Spleen (tissue), 11 donors: Measurements from ENCODE around the gene TM9SF4. TPM values are rescaled to one million over a fixed set of nuclear protein-coding genes. Genes with fewer than 3 reads are reported as not detected.

Experiments used
- DNase-seq: peaks from one replicate; pipeline ENCODE4 v3.0.0-alpha.2; 2020
- H3K27ac ChIP-seq, 8 donors: fragments of 200-600 bp; sonication (generic) in 7 of 8; 1 replicate in 4 of 8; 2 replicates in 4 of 8; pipeline versions ENCODE4 v1.5.0 to v1.8.0; 2016 to 2021; ENCODE audit warnings: inconsistent platforms in 4 of 8, mild to moderate bottlenecking in 4 of 8, moderate library complexity in 1 of 8
- H3K27me3 ChIP-seq, 7 donors: fragments of 200-600 bp; sonication (generic) in 6 of 7; replicated peaks in 1 of 7; 1 replicate in 4 of 7; 2 replicates in 3 of 7; pipeline versions ENCODE4 v1.5.0 to v1.8.0; 2016 to 2021; ENCODE audit warnings: inconsistent platforms in 3 of 7, mild to moderate bottlenecking in 1 of 7
- H3K36me3 ChIP-seq, 6 donors: fragments of 200-600 bp; sonication (generic) in 5 of 6; 1 replicate in 4 of 6; 2 replicates in 2 of 6; pipeline versions ENCODE4 v1.5.0 to v1.8.0; 2016 to 2021; ENCODE audit warnings: inconsistent platforms in 2 of 6
- H3K4me1 ChIP-seq, 6 donors: fragments of 200-600 bp; sonication (generic) in 5 of 6; 1 replicate in 3 of 6; 2 replicates in 3 of 6; pipeline versions ENCODE4 v1.5.0 to v1.8.0; 2016 to 2021; ENCODE audit warnings: inconsistent platforms in 3 of 6
- H3K4me3 ChIP-seq, 8 donors: fragments of 200-600 bp; sonication (generic) in 7 of 8; 1 replicate in 4 of 8; 2 replicates in 4 of 8; pipeline versions ENCODE4 v1.5.0 to v1.8.0; 2016 to 2021; ENCODE audit warnings: inconsistent platforms in 4 of 8, mild to moderate bottlenecking in 4 of 8, moderate library complexity in 2 of 8
- H3K9me3 ChIP-seq, 8 donors: fragments of 200-600 bp; sonication (generic) in 7 of 8; 1 replicate in 4 of 8; 2 replicates in 4 of 8; pipeline versions ENCODE4 v1.5.0 to v1.8.0; 2016 to 2021; ENCODE audit warnings: inconsistent platforms in 4 of 8
- POLR2A ChIP-seq, 3 donors: fragments of 450-650 bp; IDR thresholded peaks; one replicate each; pipeline ENCODE4 v1.5.1; 2017; ENCODE audit warnings: antibody characterized with exemption in 3 of 3, mild to moderate bottlenecking in 1 of 3
- POLR2AphosphoS5 ChIP-seq, 3 donors: sonication (generic); formaldehyde crosslinking; IDR thresholded peaks; one replicate each; pipeline ENCODE4 v1.5.1; 2017; ENCODE audit warnings: antibody characterized with exemption in 3 of 3
- WGBS, 5 donors: extraction: QIAGEN DNeasy Blood & Tissue Kit in 3 of 5; methylation state at CpG; one replicate each; pipeline versions ENCODE4 v1.1.5 to v1.1.7; 2013 to 2018; 5-methylcytosine and 5-hydroxymethylcytosine counted together
- intact Hi-C: fragments of 100-400 bp; cut with DNase I; formaldehyde crosslinking; loops from one replicate; pipeline ENCODE4 v1.15.0; 2023; ENCODE audit warnings: low total_unique reads
- polyA plus RNA-seq, 3 donors: library from polyadenylated mRNA; stranded (reverse); fragments of 200-250 nt; gene quantifications; one replicate each; pipeline ENCODE4 v1.2.1, GENCODE V29; 2013
- total RNA-seq, 7 donors: library from RNA; depleted of rRNA in 3 of 7; stranded (reverse); fragments of >200 nt in 3 of 7; fragmentation: NEBNext Ultra II Directional in 4 of 7; extraction: Animal tissue kit (Norgen Biotek cat#: 25700) in 4 of 7; gene quantifications; one replicate each; pipeline versions ENCODE4 v1.1.0 to v1.2.1, GENCODE V29; 2016 to 2021
- TF ChIP-seq, protein P1 (sequence below), 11 experiments: fragments of 200-600 bp in 7 of 11; fragments of 450-650 bp in 4 of 11; sonication (generic) in 4 of 11; IDR thresholded peaks in 8 of 11; conservative IDR thresholded peaks in 3 of 11; 1 replicate in 7 of 11; 2 replicates in 4 of 11; pipeline versions ENCODE4 v1.4.0 to v1.8.0; 2016 to 2021; ENCODE audit warnings: antibody characterized with exemption in 11 of 11, inconsistent platforms in 4 of 11, mild to moderate bottlenecking in 1 of 11
- donor health status: healthy with polysubstance abuse.
- donor health status: DM: no; HTN: no; CAD: no; lungs with moderate emphysema.
- donor health status: DM: no; HTN: no; CAD: no.
- donor health status: Bipolar disorder and iron deficiency.
- donor health status: healthy.
- donor health status: DM: no; HTN: no; CAD: no.
- donor health status: DM: yes; HTN: yes; CAD: no.

Gene TM9SF4
- total and polyA plus RNA-seq, 10 donors: 12.0 to 58.3 (median 41.0) TPM

DNA sequence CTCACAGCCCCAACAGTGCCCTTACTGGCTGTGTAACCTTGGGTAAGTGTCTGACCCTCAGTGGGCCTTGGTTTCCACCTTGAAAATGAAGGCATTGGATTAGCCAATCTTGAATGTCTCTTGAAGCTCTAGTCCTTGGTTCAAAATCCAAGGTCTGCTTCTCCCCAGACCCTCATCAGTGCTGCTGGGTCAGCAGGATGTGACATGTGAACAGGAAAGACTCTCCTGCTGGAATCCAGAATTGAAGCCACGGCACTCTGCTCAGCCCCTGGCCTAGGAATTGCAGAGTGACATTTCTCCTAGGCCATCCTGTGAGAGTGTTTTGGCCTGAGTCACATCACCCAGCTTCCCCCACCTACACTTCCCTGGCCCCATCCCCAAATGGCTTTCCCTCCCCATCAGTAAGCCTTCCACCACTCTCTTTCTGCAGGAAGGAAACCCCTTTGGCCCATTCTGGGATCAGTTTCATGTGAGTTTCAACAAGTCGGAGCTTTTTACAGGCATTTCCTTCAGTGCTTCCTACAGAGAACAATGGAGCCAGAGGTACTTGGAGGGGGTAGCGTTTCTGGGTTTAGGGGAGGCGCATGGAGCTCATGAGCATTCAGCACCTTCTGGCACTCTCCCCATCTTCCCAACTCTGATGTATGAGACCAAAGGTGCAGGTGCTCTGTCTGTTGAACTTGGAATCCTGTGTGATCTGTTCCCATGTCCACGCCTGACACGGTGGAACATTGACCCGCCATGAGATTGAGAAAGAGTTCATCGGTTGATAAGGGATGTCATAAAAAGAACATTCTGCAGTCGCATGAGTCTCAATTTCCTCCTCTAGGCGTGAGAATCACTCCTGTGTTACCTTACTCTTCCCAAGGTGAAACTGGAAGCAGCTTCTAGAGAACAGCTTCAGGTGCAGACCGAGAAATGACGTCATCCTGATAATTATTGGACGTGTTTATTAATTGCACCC is 106.9 kb downstream of the TM9SF4 start:
- TF ChIP-seq, protein P1, sequence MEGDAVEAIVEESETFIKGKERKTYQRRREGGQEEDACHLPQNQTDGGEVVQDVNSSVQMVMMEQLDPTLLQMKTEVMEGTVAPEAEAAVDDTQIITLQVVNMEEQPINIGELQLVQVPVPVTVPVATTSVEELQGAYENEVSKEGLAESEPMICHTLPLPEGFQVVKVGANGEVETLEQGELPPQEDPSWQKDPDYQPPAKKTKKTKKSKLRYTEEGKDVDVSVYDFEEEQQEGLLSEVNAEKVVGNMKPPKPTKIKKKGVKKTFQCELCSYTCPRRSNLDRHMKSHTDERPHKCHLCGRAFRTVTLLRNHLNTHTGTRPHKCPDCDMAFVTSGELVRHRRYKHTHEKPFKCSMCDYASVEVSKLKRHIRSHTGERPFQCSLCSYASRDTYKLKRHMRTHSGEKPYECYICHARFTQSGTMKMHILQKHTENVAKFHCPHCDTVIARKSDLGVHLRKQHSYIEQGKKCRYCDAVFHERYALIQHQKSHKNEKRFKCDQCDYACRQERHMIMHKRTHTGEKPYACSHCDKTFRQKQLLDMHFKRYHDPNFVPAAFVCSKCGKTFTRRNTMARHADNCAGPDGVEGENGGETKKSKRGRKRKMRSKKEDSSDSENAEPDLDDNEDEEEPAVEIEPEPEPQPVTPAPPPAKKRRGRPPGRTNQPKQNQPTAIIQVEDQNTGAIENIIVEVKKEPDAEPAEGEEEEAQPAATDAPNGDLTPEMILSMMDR (IDR thresholded peaks at IDR 0.05 in 8 of 11, conservative IDR thresholded peaks at IDR 0.05 in 3 of 11): no peak
- TF ChIP-seq POLR2AphosphoS5 (IDR thresholded peaks at IDR 0.05) (no peak), POLR2A (IDR thresholded peaks at IDR 0.05) (no peak)
- Histone ChIP-seq H3K9me3 (no peaks in the 10 kb centered on the region), H3K4me1 (peaks cover 0 to 5% (median 0%) of the 10 kb centered on the region in 6 donors), H3K36me3 (peaks cover 0 to 100% (median 55%) of the 10 kb centered on the region in 6 donors), H3K27ac (peak overlapping the region in 3 of 8 donors; percentile 10 to 47 (median 19)), H3K27me3 (no peaks in the 10 kb centered on the region), H3K4me3 (no peak overlapping the region)
- intact Hi-C loops: no loop called here
- DNase-seq: no peak
- 85 to 93% (median 91%) methylated on average over 13 of the region's 13 CpGs for WGBS, 5 donors

Other genes starting within 250 kb of the TM9SF4 start
- gene DUSP15, start 239.2 kb upstream of the TM9SF4 start, total RNA-seq: 1 to 10 TPM in 6 of 7 donors, under 1 TPM in 1; 0.69 to 7.3 (median 2.1) TPM
- 1 to 10 TPM; 2.5 to 6.7 (median 3.0) TPM for gene DUSP15, start 239.2 kb upstream of the TM9SF4 start, polyA plus RNA-seq
- under 1 TPM; 0.23 to 0.79 (median 0.37) TPM for gene TTLL9, start 239.1 kb upstream of the TM9SF4 start, total RNA-seq
- under 1 TPM; 0.22 to 0.33 (median 0.30) TPM for gene TTLL9, start 239.1 kb upstream of the TM9SF4 start, polyA plus RNA-seq
- 10 to 100 TPM in 4 of 7 donors, 1 to 10 TPM in 3; 8.2 to 13.9 (median 10.4) TPM for gene PDRG1, start 157.7 kb upstream of the TM9SF4 start, total RNA-seq
- 10 to 100 TPM; 15.8 to 21.1 (median 19.7) TPM for gene PDRG1, start 157.7 kb upstream of the TM9SF4 start, polyA plus RNA-seq
- under 1 TPM in 5 of 7 donors, not detected in 2; 0.07 to 0.21 (median 0.09) TPM for gene XKR7, start 141.6 kb upstream of the TM9SF4 start, total RNA-seq
- gene XKR7, start 141.6 kb upstream of the TM9SF4 start, polyA plus RNA-seq: under 1 TPM; 0.02 to 0.03 (median 0.02) TPM
- gene CCM2L, start 99.3 kb upstream of the TM9SF4 start, total RNA-seq: 100 to 1,000 TPM in 5 of 7 donors, 10 to 100 TPM in 2; 64.8 to 186 (median 138) TPM
- 100 to 1,000 TPM in 1 of 3 donors, 10 to 100 TPM in 2; 27.6 to 158 (median 71.1) TPM for gene CCM2L, start 99.3 kb upstream of the TM9SF4 start, polyA plus RNA-seq
- gene HCK, start 57.5 kb upstream of the TM9SF4 start, total RNA-seq: 100 to 1,000 TPM; 139 to 341 (median 155) TPM
- gene HCK, start 57.5 kb upstream of the TM9SF4 start, polyA plus RNA-seq: 10 to 100 TPM; 44.3 to 76.4 (median 53.0) TPM
- gene PLAGL2, start 98.0 kb downstream of the TM9SF4 start, total RNA-seq: 10 to 100 TPM; 11.9 to 16.6 (median 12.5) TPM
- 1 to 10 TPM; 2.2 to 4.0 (median 2.2) TPM for gene PLAGL2, start 98.0 kb downstream of the TM9SF4 start, polyA plus RNA-seq
- 10 to 100 TPM; 19.5 to 26.3 (median 21.5) TPM for gene POFUT1, start 98.2 kb downstream of the TM9SF4 start, total RNA-seq
- gene POFUT1, start 98.2 kb downstream of the TM9SF4 start, polyA plus RNA-seq: 1 to 10 TPM; 3.8 to 7.5 (median 4.7) TPM
- gene KIF3B, start 167.9 kb downstream of the TM9SF4 start, total RNA-seq: 10 to 100 TPM; 19.2 to 25.9 (median 23.9) TPM
- 1 to 10 TPM; 3.8 to 7.3 (median 4.7) TPM for gene KIF3B, start 167.9 kb downstream of the TM9SF4 start, polyA plus RNA-seq
- gene ASXL1, start 248.6 kb downstream of the TM9SF4 start, total RNA-seq: 100 to 1,000 TPM in 4 of 7 donors, 10 to 100 TPM in 3; 88.2 to 149 (median 101) TPM
- gene ASXL1, start 248.6 kb downstream of the TM9SF4 start, polyA plus RNA-seq: 10 to 100 TPM; 14.1 to 33.6 (median 29.4) TPM